Naive B cell (primary cell): ENCODE measurements around the gene ZNF831. TPM values are rescaled to one million over a fixed set of nuclear protein-coding genes. Genes with fewer than 3 reads are reported as not detected.
A peak's percentile ranks its signal among the peaks of the same experiment; 100 is the strongest.

Source experiments
- ATAC-seq, 2 donors: fragments of 150-1000 bp; cut with Tn5 transposase; 2 replicates each; pipeline ENCODE4 v1.10.0; 2021; ENCODE audit warnings: low read depth in 2 of 2, mild to moderate bottlenecking in 2 of 2, moderate library complexity in 2 of 2
- DNase-seq: peaks from one replicate; pipeline ENCODE4 v3.0.0; 2022
- H3K27ac Mint-ChIP-seq, 6 donors: one replicate each; pipeline ENCODE4 v1.8.0; 2020 to 2022; ENCODE audit warnings: mild to moderate bottlenecking in 6 of 6, mixed read lengths in 6 of 6, moderate library complexity in 5 of 6, inconsistent platforms in 2 of 6
- H3K27me3 Mint-ChIP-seq, 3 donors: one replicate each; pipeline ENCODE4 v1.8.0; 2021 to 2022; ENCODE audit warnings: mixed read lengths in 3 of 3, mild to moderate bottlenecking in 1 of 3
- H3K36me3 Mint-ChIP-seq, 2 donors: one replicate each; pipeline ENCODE4 v1.8.0; 2020 to 2022; ENCODE audit warnings: mixed read lengths in 2 of 2, inconsistent platforms in 1 of 2, mild to moderate bottlenecking in 1 of 2
- H3K4me1 Mint-ChIP-seq, 3 donors: one replicate each; pipeline ENCODE4 v1.8.0; 2020 to 2022; ENCODE audit warnings: mixed read lengths in 3 of 3, inconsistent platforms in 1 of 3, mild to moderate bottlenecking in 1 of 3, moderate library complexity in 1 of 3
- H3K4me3 Mint-ChIP-seq, 8 donors: one replicate each; pipeline ENCODE4 v1.8.0; 2020 to 2022; ENCODE audit warnings: mild to moderate bottlenecking in 8 of 8, mixed read lengths in 8 of 8, moderate library complexity in 8 of 8, inconsistent platforms in 2 of 8
- H3K9me3 Mint-ChIP-seq, 7 donors: one replicate each; pipeline ENCODE4 v1.8.0; 2020 to 2022; ENCODE audit warnings: mixed read lengths in 7 of 7, mild to moderate bottlenecking in 5 of 7, inconsistent platforms in 2 of 7, moderate library complexity in 1 of 7
- polyA plus RNA-seq, 6 donors: library from polyadenylated mRNA; unstranded; fragments of 300-500 nt; fragmentation: Illumina TruSeq; gene quantifications; one replicate each; pipeline ENCODE4 v1.2.3, GENCODE V29; 2021; ENCODE audit warnings: low read depth in 6 of 6

The ZNF831 gene
- polyA plus RNA-seq, 6 donors from 2014 or later = 0.66 to 2.6 (median 2.3) TPM

DNA sequence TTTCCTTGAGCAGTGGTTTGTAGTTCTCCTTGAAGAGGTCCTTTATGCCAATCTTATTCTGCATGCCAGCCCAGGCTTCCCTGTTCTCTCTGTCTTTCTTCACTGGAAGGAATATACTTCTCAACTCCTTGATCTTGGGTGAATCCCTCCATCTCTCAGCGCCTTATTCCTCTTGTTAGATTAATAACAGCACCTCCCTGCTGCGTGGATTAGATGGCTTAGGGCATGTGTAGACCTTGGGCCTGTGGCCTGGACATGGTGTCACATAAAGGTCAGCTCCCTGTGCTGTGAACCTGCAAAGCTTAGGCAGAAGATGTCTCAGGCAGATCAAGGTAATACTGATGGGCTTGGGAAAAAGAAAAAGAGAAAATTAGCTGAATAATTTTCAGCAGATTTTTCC is 18.3 kb downstream of the ZNF831 start:
- Mint-ChIP-seq H3K4me3 (peak overlapping the region in 4 of 8 donors; percentile 43 to 82 (median 63)), H3K27ac (peak overlapping the region in 2 of 6 donors; percentile 43 to 59), H3K27me3 (no peaks in the 10 kb centered on the region), H3K4me1 (peaks cover 39 to 57% (median 53%) of the 10 kb centered on the region in 3 donors), H3K9me3 (peaks cover 0 to 3% (median 0%) of the 10 kb centered on the region in 7 donors), H3K36me3 (peaks cover 20% of the 10 kb centered on the region in 2 donors)
- ATAC-seq = no peak
- no peak for DNase-seq

DNA sequence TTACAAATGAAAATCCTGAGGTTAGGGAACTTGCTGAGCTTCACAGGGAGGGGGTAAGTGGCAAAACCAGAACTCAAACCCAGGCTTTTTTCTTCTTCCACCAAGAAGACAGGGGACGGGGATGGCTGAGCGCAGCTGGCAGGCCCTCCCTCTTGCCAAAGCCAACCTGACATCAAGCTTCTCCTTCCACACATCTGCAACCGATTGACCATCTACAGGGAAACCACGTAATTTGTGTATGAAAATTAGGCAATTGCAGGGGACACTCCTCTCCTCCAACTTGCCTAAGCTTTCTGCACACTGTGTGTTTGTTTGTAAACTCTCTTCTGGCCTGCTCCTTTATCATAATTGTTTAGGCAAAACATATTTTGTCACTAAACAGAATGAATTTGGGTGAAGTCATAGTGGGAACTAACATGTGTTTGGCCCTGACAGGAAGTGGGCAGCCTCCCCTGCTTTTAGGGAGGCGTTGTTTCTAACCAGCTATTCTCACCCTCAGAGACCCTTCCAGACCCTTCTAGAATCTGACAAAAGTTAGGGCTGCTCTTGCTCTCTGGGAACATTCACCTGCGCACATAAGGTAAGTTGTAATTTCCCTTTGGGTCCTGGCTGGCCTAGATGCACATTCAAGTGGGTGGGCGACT is 18.9 kb downstream of the ZNF831 start:
- peak overlapping the region in 7 of 8 donors; percentile 52 to 82 (median 64) for H3K4me3 Mint-ChIP-seq
- H3K9me3 Mint-ChIP-seq = peaks cover 0 to 3% (median 0%) of the 10 kb centered on the region in 7 donors

DNA sequence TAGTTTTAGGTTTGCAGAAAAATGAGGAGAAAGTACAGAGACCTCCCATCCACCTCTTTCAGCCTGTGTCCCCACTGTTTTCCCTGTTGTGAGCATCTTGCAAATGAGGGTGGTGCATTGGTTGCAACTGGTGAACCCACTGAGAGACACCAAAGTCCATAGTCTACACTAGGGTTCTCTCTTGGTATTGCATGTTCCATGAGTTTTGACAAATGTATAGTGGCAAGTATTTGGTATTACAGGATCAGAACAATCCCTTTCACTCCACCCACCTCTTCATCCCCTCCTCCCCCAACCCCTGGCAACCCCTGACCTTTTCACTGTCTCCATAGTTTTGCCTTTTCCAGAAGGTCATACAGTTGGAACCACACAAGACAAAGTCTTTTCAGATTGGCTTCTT is 20.1 kb downstream of the ZNF831 start:
- H3K4me3 Mint-ChIP-seq = peak overlapping the region in 1 of 8 donors; percentile 50
- DNase-seq (no peak), ATAC-seq (peak in 1 of 2 donors; percentile 41)
- H3K27me3 Mint-ChIP-seq = no peaks in the 10 kb centered on the region
- H3K27ac Mint-ChIP-seq = peak overlapping the region in 1 of 6 donors; percentile 83
- H3K36me3 Mint-ChIP-seq = peaks cover 17 to 20% of the 10 kb centered on the region in 2 donors
- H3K4me1 Mint-ChIP-seq = peaks cover 28 to 42% (median 40%) of the 10 kb centered on the region in 3 donors
- peaks cover 0 to 3% (median 0%) of the 10 kb centered on the region in 7 donors for H3K9me3 Mint-ChIP-seq

More for the DNA sequence above, 18.9 kb downstream of the ZNF831 start:
- peaks cover 20% of the 10 kb centered on the region in 2 donors for H3K36me3 Mint-ChIP-seq
- ATAC-seq (peak; percentile 75 to 81), DNase-seq (peak; percentile 38)
- no peaks in the 10 kb centered on the region for H3K27me3 Mint-ChIP-seq
- peak overlapping the region in 5 of 6 donors; percentile 32 to 91 (median 70) for H3K27ac Mint-ChIP-seq
- peaks cover 36 to 54% (median 49%) of the 10 kb centered on the region in 3 donors for H3K4me1 Mint-ChIP-seq

DNA sequence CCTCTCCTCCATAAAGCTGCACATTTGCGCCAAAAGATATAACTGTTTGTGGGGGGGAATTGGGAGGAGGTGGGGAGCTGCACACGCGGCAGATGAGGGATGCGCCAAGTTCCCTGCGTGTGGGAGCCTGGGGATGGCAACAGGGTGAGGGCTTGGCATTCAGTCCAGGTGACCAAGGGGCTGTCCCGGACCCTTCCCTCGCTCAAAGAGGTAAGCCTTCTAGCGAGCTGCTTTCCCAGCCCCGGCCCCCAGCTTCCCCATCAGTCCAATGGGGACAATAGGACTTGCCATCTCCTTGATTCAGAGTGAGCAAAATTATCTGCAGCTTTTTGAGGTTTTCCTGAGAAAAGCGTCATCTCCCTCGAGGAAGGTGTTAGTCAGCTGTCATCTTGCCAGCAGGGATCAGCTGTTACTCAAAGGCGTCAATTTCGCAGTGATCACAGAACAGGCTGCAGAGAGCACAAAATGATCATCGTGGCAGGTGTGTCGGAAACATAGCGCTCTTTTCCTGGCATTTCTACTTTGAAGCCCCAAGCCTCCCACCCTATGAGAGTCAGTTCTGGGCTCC is 21.3 kb downstream of the ZNF831 start:
- Mint-ChIP-seq H3K9me3 (peaks cover 0 to 3% (median 0%) of the 10 kb centered on the region in 7 donors), H3K27me3 (no peaks in the 10 kb centered on the region), H3K36me3 (peaks cover 12 to 17% of the 10 kb centered on the region in 2 donors), H3K4me1 (peaks cover 21 to 39% (median 36%) of the 10 kb centered on the region in 3 donors), H3K27ac (peak overlapping the region in 1 of 6 donors; percentile 15), H3K4me3 (no peak overlapping the region)
- DNase-seq (no peak), ATAC-seq (no peak)

DNA sequence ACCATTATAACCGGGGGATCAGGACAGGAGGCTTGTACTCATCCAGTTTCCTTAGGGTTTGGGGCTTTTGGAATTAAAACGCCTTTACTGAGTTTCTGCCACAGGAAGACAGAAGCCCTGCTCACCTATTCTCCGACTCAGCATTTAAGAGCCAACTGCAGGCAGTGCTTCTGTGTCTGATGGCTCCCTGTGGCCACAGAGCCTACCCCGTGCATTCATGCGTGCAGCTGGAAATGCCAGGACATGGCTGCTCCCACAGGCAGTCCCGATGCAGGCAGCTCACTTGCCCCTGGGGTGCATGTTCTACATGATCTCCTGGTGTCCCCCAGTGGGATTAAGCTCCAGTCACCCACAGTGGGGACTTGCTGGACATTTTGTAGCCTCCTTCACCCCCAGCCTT is 22.2 kb downstream of the ZNF831 start:
- H3K4me1 Mint-ChIP-seq = peaks cover 21 to 39% (median 36%) of the 10 kb centered on the region in 3 donors
- H3K9me3 Mint-ChIP-seq = peaks cover 0 to 3% (median 0%) of the 10 kb centered on the region in 7 donors
- H3K27ac Mint-ChIP-seq = no peak overlapping the region
- ATAC-seq = no peak
- H3K4me3 Mint-ChIP-seq = no peak overlapping the region
- H3K36me3 Mint-ChIP-seq = peaks cover 12 to 17% of the 10 kb centered on the region in 2 donors
- no peaks in the 10 kb centered on the region for H3K27me3 Mint-ChIP-seq
- no peak for DNase-seq

DNA sequence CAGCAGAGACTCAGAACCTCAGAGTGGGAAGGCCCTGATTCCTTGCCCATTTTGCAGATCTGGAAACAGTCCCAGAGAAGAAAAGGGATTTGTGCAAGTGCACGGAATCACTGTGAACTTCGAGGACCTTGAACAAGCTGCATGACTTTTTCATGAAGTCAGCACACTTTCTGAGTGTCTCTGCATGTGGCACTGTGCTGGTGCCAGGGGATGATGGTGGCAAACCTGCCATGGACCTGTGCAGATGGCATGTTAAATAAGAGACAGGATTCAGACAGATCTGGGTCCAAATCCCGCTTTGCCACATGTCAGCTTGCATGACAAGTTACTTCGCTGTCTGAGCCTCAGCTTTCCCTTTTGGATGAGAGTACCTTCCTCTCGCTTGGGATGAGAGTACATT is 26.8 kb downstream of the ZNF831 start:
- H3K4me3 Mint-ChIP-seq = no peak overlapping the region
- H3K4me1 Mint-ChIP-seq = peaks cover 3 to 11% (median 9%) of the 10 kb centered on the region in 3 donors

DNA sequence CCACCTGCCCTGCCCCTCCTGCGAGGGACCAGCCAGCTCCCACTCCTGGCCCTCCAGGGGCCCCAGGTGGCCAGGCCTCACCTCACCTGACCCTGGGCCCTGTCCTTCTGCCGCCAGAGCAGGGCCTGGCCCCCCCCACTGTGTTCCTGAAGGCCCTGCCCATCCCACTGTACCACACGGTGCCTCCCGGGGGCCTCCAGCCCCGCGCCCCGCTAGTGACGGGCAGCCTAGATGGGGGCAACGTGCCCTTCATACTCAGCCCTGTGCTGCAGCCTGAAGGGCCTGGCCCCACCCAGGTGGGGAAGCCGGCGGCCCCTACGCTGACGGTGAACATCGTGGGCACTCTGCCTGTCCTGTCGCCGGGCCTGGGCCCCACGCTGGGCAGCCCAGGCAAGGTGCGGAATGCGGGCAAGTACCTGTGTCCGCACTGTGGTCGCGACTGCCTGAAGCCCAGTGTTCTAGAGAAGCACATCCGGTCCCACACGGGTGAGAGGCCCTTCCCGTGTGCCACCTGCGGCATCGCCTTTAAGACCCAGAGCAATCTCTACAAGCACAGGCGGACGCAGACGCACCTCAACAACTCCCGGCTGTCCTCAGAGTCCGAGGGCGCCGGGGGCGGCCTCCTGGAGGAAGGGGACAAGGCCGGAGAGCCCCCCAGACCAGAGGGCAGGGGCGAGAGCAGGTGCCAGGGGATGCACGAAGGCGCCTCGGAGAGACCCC is 27.6 kb downstream of the ZNF831 start:
- no peaks in the 10 kb centered on the region for H3K27me3 Mint-ChIP-seq
- no peaks in the 10 kb centered on the region for H3K9me3 Mint-ChIP-seq
- H3K36me3 Mint-ChIP-seq = peaks cover 1 to 4% of the 10 kb centered on the region in 2 donors
- no peak for DNase-seq
- peaks cover 3 to 13% (median 11%) of the 10 kb centered on the region in 3 donors for H3K4me1 Mint-ChIP-seq
- ATAC-seq = no peak
- no peak overlapping the region for H3K4me3 Mint-ChIP-seq
- no peak overlapping the region for H3K27ac Mint-ChIP-seq

More for the DNA sequence above, 26.8 kb downstream of the ZNF831 start:
- Mint-ChIP-seq H3K36me3 (peaks cover 0 to 4% of the 10 kb centered on the region in 2 donors), H3K9me3 (no peaks in the 10 kb centered on the region), H3K27ac (no peak overlapping the region), H3K27me3 (no peaks in the 10 kb centered on the region)
- DNase-seq = no peak
- ATAC-seq = no peak

DNA sequence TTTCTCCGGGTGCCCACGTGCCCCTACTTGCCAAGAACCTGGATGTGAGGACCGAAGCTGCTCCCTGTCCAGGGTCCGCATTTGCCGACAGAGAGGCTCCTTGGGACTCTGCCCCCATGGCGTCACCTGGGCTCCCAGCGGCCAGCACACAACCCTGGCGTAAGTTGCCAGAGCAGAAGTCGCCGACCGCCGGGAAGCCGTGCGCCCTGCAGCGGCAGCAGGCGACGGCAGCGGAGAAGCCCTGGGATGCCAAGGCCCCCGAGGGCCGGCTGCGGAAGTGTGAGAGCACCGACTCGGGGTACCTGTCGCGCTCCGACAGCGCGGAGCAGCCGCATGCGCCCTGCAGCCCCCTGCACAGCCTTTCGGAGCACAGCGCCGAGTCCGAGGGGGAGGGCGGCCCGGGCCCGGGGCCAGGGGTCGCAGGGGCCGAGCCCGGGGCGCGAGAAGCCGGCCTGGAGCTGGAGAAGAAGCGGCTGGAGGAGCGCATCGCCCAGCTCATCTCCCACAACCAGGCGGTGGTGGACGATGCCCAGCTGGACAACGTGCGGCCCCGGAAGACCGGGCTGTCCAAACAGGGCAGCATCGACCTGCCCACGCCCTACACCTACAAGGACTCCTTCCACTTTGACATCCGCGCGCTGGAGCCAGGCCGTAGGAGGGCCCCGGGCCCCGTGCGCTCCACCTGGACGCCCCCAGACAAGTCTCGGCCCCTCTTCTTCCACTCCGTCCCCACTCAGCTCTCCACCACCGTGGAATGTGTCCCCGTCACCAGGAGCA is 28.3 kb downstream of the ZNF831 start:
- peaks cover 4 to 9% of the 10 kb centered on the region in 2 donors for H3K36me3 Mint-ChIP-seq
- peaks cover 7 to 13% (median 11%) of the 10 kb centered on the region in 3 donors for H3K4me1 Mint-ChIP-seq
- H3K9me3 Mint-ChIP-seq = no peaks in the 10 kb centered on the region
- no peaks in the 10 kb centered on the region for H3K27me3 Mint-ChIP-seq
- H3K4me3 Mint-ChIP-seq = no peak overlapping the region
- DNase-seq = no peak
- ATAC-seq = no peak
- H3K27ac Mint-ChIP-seq = no peak overlapping the region

DNA sequence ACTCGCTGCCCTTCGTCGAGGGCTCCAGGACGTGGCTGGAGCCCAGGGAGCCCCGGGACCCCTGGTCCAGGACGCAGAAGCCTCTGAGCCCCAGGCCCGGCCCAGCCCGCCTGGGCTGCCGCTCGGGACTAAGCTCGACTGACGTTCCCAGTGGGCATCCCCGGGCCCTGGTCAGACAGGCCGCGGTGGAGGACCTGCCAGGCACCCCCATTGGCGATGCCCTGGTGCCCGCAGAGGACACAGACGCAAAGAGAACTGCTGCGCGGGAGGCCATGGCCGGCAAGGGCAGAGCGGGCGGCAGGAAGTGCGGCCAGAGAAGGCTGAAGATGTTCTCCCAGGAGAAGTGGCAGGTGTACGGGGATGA is 28.9 kb downstream of the ZNF831 start:
- no peaks in the 10 kb centered on the region for H3K27me3 Mint-ChIP-seq
- no peak overlapping the region for H3K4me3 Mint-ChIP-seq
- H3K9me3 Mint-ChIP-seq = no peaks in the 10 kb centered on the region
- no peak for ATAC-seq
- peaks cover 7 to 13% (median 11%) of the 10 kb centered on the region in 3 donors for H3K4me1 Mint-ChIP-seq
- H3K36me3 Mint-ChIP-seq = peaks cover 4 to 9% of the 10 kb centered on the region in 2 donors
- peak overlapping the region in 2 of 6 donors; percentile 87 to 94 for H3K27ac Mint-ChIP-seq
- DNase-seq = no peak

DNA sequence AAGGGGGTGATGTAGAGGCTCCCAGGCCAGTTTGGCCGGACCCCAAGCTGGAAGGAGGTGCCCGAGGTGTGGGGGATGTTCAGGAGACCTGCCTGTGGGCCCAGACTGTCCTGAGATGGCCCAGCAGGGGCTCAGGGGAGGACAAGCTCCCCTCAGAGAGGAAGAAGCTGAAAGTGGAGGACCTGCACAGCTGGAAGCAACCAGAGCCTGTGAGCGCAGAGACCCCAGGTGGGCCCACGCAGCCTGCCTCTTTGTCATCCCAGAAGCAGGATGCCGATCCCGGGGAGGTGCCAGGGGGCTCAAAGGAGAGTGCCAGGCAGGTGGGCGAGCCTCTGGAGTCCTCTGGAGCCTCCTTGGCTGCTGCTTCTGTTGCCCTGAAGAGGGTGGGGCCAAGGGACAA is 29.7 kb downstream of the ZNF831 start:
- H3K27me3 Mint-ChIP-seq = no peaks in the 10 kb centered on the region
- peaks cover under 1 to 13% of the 10 kb centered on the region in 2 donors for H3K36me3 Mint-ChIP-seq
- no peak overlapping the region for H3K4me3 Mint-ChIP-seq
- H3K27ac Mint-ChIP-seq = no peak overlapping the region
- DNase-seq (no peak), ATAC-seq (no peak)
- H3K4me1 Mint-ChIP-seq = peaks cover 7 to 13% (median 11%) of the 10 kb centered on the region in 3 donors
- H3K9me3 Mint-ChIP-seq = peaks cover 0 to under 1% (median 0%) of the 10 kb centered on the region in 7 donors

DNA sequence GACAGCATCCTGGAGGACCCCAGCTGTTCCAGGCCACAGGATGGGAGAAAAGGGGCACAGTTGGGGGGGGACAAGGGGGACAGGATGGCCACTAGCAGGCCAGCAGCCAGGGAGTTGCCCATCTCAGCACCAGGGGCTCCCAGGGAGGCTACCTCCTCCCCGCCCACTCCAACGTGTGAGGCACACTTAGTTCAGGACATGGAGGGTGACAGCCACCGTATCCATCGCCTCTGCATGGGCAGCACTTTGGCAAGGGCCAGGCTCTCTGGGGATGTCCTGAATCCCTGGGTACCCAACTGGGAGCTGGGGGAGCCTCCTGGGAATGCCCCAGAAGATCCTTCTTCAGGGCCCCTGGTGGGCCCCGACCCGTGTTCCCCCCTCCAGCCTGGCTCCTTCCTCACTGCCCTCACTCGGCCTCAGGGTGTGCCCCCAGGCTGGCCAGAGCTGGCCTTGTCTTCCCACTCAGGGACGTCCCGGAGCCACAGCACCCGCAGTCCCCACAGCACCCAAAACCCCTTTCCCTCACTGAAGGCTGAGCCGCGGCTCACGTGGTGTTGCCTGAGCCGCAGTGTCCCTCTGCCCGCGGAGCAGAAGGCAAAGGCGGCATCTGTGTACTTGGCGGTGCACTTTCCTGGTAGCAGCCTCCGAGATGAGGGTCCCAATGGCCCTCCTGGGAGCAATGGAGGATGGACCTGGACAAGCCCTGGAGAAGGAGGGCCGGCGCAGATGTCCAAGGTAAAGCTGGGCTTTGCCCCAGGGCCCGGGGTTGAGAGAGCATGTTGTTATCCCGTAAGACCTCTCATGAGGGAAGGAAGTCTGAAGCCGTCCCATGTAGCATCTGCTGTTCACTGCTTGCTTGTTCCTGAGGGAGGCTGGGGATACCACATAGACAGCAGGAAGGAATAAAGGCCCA is 30.7 kb downstream of the ZNF831 start:
- no peak for DNase-seq
- peaks cover 10 to 23% of the 10 kb centered on the region in 2 donors for H3K36me3 Mint-ChIP-seq
- H3K27ac Mint-ChIP-seq = peak overlapping the region in 3 of 6 donors; percentile 21 to 56 (median 29)
- H3K4me1 Mint-ChIP-seq = peaks cover 7 to 11% (median 10%) of the 10 kb centered on the region in 3 donors
- H3K4me3 Mint-ChIP-seq = peak overlapping the region in 1 of 8 donors; percentile 61
- no peaks in the 10 kb centered on the region for H3K27me3 Mint-ChIP-seq
- peaks cover 0 to 2% (median 0%) of the 10 kb centered on the region in 7 donors for H3K9me3 Mint-ChIP-seq
- no peak for ATAC-seq
